ENCODE results near the gene PTGFRN. TPM values are rescaled to one million over a fixed set of nuclear protein-coding genes. Genes with fewer than 3 reads are reported as not detected.
A peak's percentile ranks its signal among the peaks of the same experiment; 100 is the strongest.

Gene PTGFRN
- polyA plus RNA-seq, 1 donor: 37.9 TPM

DNA sequence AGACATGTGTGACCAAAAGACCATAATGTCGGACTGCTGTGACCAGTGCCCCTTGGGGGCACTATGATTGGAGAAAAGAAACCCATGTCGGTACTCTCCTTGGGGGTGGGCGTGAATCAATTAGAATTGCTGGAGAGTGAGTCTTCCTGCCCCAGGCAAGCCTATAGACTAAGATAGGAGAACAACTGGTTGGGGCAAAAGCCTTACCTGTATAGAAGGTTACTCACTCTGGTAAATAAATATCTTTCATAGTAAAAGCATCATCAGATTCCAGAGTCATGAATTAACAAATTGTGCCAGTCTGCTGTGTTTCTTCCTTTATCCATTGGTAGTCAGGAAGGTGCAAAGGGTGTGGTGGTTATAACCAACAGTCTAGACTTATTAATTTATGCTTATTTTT, 2.9 kb upstream of the PTGFRN start:
- Histone ChIP-seq H3K36me3 (ENCODE audit: control insufficient read depth, insufficient read depth, low read length) (no peaks in the 10 kb centered on the region), H3K27me3 (ENCODE audit: control insufficient read depth, insufficient read depth, low read length) (peaks cover 7% of the 10 kb centered on the region), H3K4me1 (ENCODE audit: control insufficient read depth, insufficient read depth, low read length) (peaks cover 9% of the 10 kb centered on the region), H3K4me3 (ENCODE audit: low read length) (no peak overlapping the region), H3K9me3 (ENCODE audit: control insufficient read depth, low read depth, low read length) (no peaks in the 10 kb centered on the region), H3K27ac (ENCODE audit: low read length) (no peak overlapping the region)
- DNase-seq: no peak
- no CpG with 5 or more reads among the region's 3 CpGs for WGBS (ENCODE audit: insufficient coverage, low lambda C conversion rate)

DNA sequence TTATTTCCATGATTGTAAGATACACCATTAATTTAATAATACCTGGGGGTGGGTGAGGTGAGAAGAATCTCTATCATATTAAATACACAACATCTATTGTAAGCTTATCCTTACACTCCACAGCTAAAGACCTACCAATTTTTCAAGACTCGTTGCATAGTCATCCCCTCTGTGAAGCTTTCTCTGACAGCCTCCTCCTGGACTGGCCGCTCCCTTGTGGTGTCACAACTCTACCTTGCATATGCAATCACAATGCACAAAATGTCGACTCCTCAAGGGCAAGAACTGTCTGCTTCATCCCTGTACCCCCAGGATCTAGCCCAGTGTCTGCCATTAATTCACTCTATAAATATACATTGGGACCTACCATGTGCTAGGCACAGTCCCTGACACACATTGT, 2.4 kb upstream of the PTGFRN start:
- Histone ChIP-seq H3K27me3 (ENCODE audit: control insufficient read depth, insufficient read depth, low read length) (peaks cover 1% of the 10 kb centered on the region), H3K4me1 (ENCODE audit: control insufficient read depth, insufficient read depth, low read length) (peaks cover 9% of the 10 kb centered on the region), H3K4me3 (ENCODE audit: low read length) (no peak overlapping the region), H3K36me3 (ENCODE audit: control insufficient read depth, insufficient read depth, low read length) (no peaks in the 10 kb centered on the region), H3K9me3 (ENCODE audit: control insufficient read depth, low read depth, low read length) (no peaks in the 10 kb centered on the region), H3K27ac (ENCODE audit: low read length) (no peak overlapping the region)
- no CpG with 5 or more reads among the region's 3 CpGs for WGBS (ENCODE audit: insufficient coverage, low lambda C conversion rate)
- no peak for DNase-seq

DNA sequence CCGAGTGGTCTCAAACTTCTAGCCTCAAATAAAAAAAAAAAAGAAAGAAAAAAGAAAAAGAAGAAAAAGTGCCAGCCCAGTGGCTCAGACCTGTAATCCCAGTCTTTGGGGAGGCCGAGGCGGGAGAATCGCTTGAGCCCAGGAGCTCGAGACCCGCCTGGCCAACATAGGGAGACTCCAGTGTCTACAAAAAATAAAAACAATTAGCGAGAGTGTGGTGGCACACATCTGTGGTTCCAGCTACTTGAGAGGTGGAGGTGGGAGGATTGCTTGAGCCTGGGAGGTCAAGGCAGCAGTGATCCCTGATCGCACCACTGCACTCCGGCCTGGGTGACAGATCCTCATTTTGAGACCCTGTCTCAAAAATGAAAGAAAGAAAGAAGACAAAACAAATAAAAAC, 1.4 kb upstream of the PTGFRN start:
- Histone ChIP-seq H3K4me3 (ENCODE audit: low read length) (no peak overlapping the region), H3K27ac (ENCODE audit: low read length) (no peak overlapping the region), H3K27me3 (ENCODE audit: control insufficient read depth, insufficient read depth, low read length) (no peaks in the 10 kb centered on the region), H3K36me3 (ENCODE audit: control insufficient read depth, insufficient read depth, low read length) (no peaks in the 10 kb centered on the region), H3K4me1 (ENCODE audit: control insufficient read depth, insufficient read depth, low read length) (peaks cover 9% of the 10 kb centered on the region), H3K9me3 (ENCODE audit: control insufficient read depth, low read depth, low read length) (no peaks in the 10 kb centered on the region)
- WGBS (ENCODE audit: insufficient coverage, low lambda C conversion rate): 100% methylated on average over 2 of the region's 9 CpGs
- no peak for DNase-seq

DNA sequence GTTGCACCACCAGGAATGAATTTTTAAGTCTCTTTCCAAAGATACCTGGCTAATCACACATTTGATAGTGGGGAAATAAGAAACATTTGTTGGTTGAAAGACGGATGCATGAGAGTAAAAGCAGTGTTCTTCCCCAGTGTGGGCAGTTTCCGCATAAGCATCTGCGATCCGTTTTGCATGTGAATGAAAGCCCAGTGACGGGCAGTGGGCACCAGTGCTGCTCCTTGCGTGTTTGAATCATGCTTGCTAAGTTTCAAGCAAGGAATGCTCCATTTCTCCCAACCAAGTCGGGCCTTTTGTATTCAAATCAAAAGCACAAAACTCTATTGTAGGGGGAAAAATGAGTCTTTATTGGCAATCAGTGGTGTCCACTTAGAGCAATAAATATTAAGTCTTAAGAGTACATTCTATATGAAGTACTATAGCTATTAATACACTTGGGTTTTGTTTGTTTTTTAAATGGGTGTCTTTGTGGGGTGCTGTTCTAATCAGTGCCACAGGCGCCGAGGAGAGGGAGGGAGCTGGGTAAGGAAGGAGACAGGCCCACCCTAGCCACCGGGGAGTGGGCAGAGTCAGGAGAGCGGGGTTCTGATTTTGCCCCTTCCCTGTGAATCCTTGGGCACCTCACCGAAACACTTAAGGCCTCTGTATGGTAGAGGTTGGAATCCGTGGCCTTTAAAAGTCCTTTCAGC, 750 bp upstream of the PTGFRN start:
- no peak overlapping the region for H3K27ac ChIP-seq (ENCODE audit: low read length)
- DNase-seq: no peak
- 77% methylated on average over 3 of the region's 13 CpGs for WGBS (ENCODE audit: insufficient coverage, low lambda C conversion rate)
- H3K36me3 ChIP-seq (ENCODE audit: control insufficient read depth, insufficient read depth, low read length): no peaks in the 10 kb centered on the region
- H3K4me3 ChIP-seq (ENCODE audit: low read length): peak overlapping the region; percentile 65
- H3K9me3 ChIP-seq (ENCODE audit: control insufficient read depth, low read depth, low read length): no peaks in the 10 kb centered on the region
- peaks cover 9% of the 10 kb centered on the region for H3K4me1 ChIP-seq (ENCODE audit: control insufficient read depth, insufficient read depth, low read length)
- H3K27me3 ChIP-seq (ENCODE audit: control insufficient read depth, insufficient read depth, low read length): no peaks in the 10 kb centered on the region

DNA sequence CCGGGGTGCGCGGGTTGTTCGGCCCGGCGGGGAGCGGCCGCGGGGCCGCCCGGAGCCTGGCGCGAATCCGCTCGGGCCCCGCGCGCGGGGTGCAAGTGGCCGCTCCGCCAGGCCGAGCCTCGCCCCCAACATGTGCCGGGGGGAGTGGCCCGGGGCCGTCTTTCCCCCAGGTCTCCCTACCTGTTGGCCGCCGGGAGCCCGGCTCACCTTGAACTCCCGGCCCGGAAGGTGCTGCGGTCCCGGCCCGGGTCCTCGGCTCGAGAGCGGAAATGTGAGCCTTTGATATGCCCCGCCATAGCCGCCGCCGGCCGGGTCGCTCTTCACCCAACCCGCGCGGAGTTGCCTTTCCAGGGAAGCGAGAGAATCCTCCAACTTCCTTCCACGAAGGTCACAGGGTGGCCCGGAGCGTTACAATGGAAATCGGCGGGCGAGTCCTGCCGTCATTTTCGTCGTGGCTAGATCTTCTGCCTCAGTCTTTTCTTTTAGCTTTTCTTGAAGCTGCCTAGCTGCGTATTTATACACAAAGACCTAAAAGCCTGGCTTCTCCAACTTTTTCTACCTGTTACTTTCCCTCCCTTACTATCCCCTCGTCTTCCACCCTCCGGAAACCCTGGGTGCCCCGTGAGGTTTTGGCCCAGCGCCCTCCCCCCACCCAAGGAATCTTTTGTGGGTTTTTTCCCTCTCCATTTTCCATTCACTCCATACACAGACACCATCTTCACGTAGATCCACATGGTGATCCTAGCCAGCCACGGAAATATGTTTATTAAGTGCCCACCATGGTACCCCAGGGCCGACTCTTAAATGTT, 867 bp downstream of the PTGFRN start:
- peak overlapping the region; percentile 72 for H3K4me3 ChIP-seq (ENCODE audit: low read length)
- H3K4me1 ChIP-seq (ENCODE audit: control insufficient read depth, insufficient read depth, low read length): peaks cover 9% of the 10 kb centered on the region
- DNase-seq: peak in 1 of 2 donors; percentile 77
- 0% methylated on average over 6 of the region's 64 CpGs for WGBS (ENCODE audit: insufficient coverage, low lambda C conversion rate)
- H3K27me3 ChIP-seq (ENCODE audit: control insufficient read depth, insufficient read depth, low read length): no peaks in the 10 kb centered on the region
- H3K27ac ChIP-seq (ENCODE audit: low read length): peak overlapping the region; percentile 23
- H3K9me3 ChIP-seq (ENCODE audit: control insufficient read depth, low read depth, low read length): no peaks in the 10 kb centered on the region
- no peaks in the 10 kb centered on the region for H3K36me3 ChIP-seq (ENCODE audit: control insufficient read depth, insufficient read depth, low read length)

DNA sequence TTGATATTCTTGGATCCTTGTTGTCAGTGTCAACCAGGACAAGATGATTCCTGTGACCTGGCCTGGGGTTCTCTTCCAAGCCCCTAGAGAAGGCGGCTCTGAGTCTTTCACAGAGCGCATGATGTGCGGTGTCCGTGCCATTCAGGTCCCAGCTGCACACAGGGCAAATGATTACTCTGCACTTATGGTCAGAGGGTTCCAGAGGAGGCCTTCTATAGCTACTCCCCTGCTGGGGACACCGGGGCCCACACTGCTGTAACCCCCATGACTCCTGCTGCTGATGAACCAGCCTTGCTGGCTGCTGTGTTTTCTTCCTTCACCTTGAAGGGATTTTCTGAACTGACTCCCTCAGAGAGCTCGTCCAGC, 1.5 kb downstream of the PTGFRN start:
- Histone ChIP-seq H3K9me3 (ENCODE audit: control insufficient read depth, low read depth, low read length) (no peaks in the 10 kb centered on the region), H3K27me3 (ENCODE audit: control insufficient read depth, insufficient read depth, low read length) (no peaks in the 10 kb centered on the region), H3K27ac (ENCODE audit: low read length) (no peak overlapping the region), H3K4me3 (ENCODE audit: low read length) (peak overlapping the region; percentile 72), H3K4me1 (ENCODE audit: control insufficient read depth, insufficient read depth, low read length) (peaks cover 9% of the 10 kb centered on the region), H3K36me3 (ENCODE audit: control insufficient read depth, insufficient read depth, low read length) (no peaks in the 10 kb centered on the region)
- WGBS (ENCODE audit: insufficient coverage, low lambda C conversion rate): 67% methylated on average over 1 of the region's 6 CpGs
- peak in 1 of 2 donors; percentile 47 for DNase-seq

DNA sequence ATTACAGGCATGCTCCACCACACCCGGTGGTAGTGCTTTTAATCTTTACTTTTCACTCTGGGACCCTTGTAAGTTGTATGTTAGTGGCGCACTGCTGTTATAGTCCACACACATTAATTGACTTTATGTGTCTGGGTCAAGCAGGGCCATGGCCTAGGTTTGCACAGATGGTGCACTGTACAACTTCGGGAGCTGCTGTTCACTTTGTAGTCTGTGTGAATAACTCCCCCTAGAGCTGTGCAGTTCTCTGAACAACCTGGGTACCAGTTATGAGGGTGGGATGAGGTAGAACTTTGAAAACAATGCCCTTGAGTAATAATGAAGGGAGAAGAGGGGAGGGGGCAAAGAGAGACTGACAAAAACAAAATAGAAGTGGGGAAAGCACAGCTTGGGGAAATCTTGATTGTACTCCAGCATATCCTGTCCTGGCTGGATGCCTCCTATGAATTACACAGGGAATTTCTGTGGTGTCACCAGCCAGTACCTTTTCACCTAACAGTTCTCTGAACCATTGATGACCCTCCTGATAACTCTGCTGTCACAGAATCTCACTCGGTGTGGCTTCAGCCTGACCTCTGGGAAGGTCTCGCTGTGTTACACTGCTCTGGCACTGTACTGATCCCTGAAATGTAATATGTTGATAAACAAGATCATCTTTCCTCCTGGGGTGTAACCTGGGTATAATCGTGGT, 2.2 kb downstream of the PTGFRN start:
- H3K4me1 ChIP-seq (ENCODE audit: control insufficient read depth, insufficient read depth, low read length): peaks cover 9% of the 10 kb centered on the region
- H3K27ac ChIP-seq (ENCODE audit: low read length): no peak overlapping the region
- H3K36me3 ChIP-seq (ENCODE audit: control insufficient read depth, insufficient read depth, low read length): no peaks in the 10 kb centered on the region
- H3K9me3 ChIP-seq (ENCODE audit: control insufficient read depth, low read depth, low read length): no peaks in the 10 kb centered on the region
- WGBS (ENCODE audit: insufficient coverage, low lambda C conversion rate): 100% methylated on average over 1 of the region's 6 CpGs
- no peak for DNase-seq
- H3K27me3 ChIP-seq (ENCODE audit: control insufficient read depth, insufficient read depth, low read length): no peaks in the 10 kb centered on the region
- H3K4me3 ChIP-seq (ENCODE audit: low read length): no peak overlapping the region

DNA sequence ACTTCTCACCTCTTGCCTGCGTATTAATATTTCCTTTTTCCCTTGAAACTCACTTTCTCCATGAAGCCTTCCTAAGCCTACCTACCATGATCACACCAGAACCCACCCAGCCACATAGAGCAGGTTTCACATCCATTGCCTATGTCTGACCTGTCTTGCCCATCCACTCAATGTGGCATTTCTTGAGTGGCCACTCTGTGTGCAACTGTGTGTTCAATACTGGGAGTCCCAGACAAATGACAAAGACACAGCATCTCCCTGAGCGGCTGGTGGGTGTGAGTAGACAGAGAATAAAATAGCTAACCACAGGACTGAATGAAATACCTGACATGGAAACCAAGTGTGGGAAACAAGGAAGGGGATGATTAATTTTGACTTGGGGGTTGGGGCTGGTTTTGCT, 3.1 kb downstream of the PTGFRN start:
- H3K36me3 ChIP-seq (ENCODE audit: control insufficient read depth, insufficient read depth, low read length): no peaks in the 10 kb centered on the region
- no peak overlapping the region for H3K27ac ChIP-seq (ENCODE audit: low read length)
- DNase-seq: no peak
- WGBS (ENCODE audit: insufficient coverage, low lambda C conversion rate): no CpG with 5 or more reads among the region's 2 CpGs
- peaks cover 11% of the 10 kb centered on the region for H3K4me1 ChIP-seq (ENCODE audit: control insufficient read depth, insufficient read depth, low read length)
- H3K9me3 ChIP-seq (ENCODE audit: control insufficient read depth, low read depth, low read length): no peaks in the 10 kb centered on the region
- no peaks in the 10 kb centered on the region for H3K27me3 ChIP-seq (ENCODE audit: control insufficient read depth, insufficient read depth, low read length)
- H3K4me3 ChIP-seq (ENCODE audit: low read length): no peak overlapping the region

DNA sequence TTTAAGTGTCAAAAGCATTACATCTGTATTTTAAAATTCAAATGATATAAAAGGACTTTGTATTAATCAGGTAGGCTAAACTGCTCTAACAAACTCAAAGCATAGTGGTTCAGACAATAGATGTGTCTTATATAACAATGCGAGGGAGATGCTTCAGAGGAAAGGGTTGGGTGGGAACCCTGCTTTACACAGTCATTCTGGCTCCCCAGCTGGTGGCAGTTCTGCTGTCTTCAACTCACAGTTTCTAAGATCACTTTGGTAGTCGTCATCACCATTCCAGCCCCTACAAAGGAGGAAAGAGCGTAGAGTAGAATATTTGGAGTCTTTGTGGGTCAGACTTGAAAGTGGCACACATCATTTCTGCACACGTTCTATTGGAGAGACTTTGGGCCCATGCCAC, 4.2 kb downstream of the PTGFRN start:
- DNase-seq: no peak
- H3K36me3 ChIP-seq (ENCODE audit: control insufficient read depth, insufficient read depth, low read length): no peaks in the 10 kb centered on the region
- H3K27ac ChIP-seq (ENCODE audit: low read length): no peak overlapping the region
- no peaks in the 10 kb centered on the region for H3K27me3 ChIP-seq (ENCODE audit: control insufficient read depth, insufficient read depth, low read length)
- H3K4me1 ChIP-seq (ENCODE audit: control insufficient read depth, insufficient read depth, low read length): peaks cover 11% of the 10 kb centered on the region
- H3K9me3 ChIP-seq (ENCODE audit: control insufficient read depth, low read depth, low read length): no peaks in the 10 kb centered on the region
- H3K4me3 ChIP-seq (ENCODE audit: low read length): no peak overlapping the region
- WGBS (ENCODE audit: insufficient coverage, low lambda C conversion rate): no CpG with 5 or more reads among the region's 4 CpGs

DNA sequence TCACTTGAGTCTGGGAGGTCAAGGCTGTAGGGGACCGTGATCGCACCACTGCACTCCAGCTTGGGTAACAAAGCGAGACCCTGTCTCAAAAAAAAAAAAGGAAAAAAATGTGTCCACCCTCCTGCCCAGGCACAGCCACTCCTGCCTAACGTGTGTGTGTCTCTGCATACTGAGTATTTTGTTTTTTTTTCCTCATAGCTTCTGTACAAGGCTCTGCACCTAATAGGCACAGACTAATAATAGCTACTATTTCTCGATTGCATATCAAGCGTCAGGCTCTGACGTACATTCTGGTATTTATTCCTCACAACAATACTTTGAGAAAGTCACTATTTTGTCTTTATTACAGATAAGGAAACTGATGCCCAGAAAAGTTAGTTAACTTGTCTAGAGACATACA, 5.0 kb downstream of the PTGFRN start:
- 80% methylated on average over 1 of the region's 7 CpGs for WGBS (ENCODE audit: insufficient coverage, low lambda C conversion rate)
- Histone ChIP-seq H3K9me3 (ENCODE audit: control insufficient read depth, low read depth, low read length) (no peaks in the 10 kb centered on the region), H3K4me3 (ENCODE audit: low read length) (no peak overlapping the region), H3K4me1 (ENCODE audit: control insufficient read depth, insufficient read depth, low read length) (peaks cover 14% of the 10 kb centered on the region), H3K27me3 (ENCODE audit: control insufficient read depth, insufficient read depth, low read length) (no peaks in the 10 kb centered on the region), H3K27ac (ENCODE audit: low read length) (no peak overlapping the region), H3K36me3 (ENCODE audit: control insufficient read depth, insufficient read depth, low read length) (no peaks in the 10 kb centered on the region)
- no peak for DNase-seq

Measured in large intestine (tissue), 3 donors.